GDM1 (cell line): ENCODE results near the gene WRNIP1.
"Not testable (repeated sequence)": the region's sequence is repeated elsewhere in the genome, so short reads cannot be mapped to it uniquely, and the experiment has no call there.

Experiments
- DNase-seq: peaks from one replicate; lab custom pipeline; 2025; lab: John Stamatoyannopoulos, UW

WRNIP1 gene

GRCh38 chr6:2786269-2786668 is 21.1 kb downstream of the WRNIP1 start:
- DNase-seq, result no peak

DNA sequence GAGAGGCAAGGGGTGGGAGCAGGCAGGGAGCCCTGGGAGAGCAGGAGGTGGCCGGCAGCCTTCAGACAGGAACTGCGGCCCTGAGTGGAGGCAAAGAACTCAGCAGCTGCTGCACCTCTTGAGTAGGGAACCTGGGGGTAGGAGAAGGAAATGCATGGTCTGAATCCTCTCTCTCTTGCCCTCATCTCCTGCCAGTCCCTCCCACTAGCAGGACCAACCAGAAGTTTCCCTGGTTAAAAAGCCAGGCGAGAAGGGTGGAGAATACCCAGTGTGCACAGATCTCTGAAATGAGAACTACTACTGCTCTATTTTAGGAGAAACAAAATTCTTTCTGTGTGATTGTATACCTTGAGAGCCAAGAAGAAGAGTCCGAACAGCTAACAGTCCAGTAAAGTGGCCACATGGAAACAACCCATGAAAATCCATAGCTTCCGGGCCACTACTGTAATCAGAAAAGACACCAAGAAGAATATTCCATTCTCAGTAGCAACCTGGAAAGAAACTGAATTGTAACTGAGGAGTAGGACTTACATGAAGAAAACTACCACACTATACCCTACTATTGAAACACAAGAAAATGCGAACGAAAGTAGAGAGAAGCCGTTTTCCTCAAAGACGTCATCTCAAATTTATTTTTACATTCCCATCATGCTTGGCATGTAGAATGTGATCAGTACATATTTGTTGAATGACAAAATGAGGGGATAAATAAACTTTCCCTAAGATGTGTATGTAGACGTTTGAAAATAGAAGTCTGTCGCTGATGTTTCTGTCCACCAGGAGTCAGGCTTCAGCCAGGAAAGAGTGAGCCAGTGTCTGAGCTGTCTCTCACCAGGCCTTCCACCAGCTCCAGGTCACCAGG is 25.6 kb downstream of the WRNIP1 start:
- peak; percentile 76 for DNase-seq

GRCh38 chr6:2791450-2791974 is 26.3 kb downstream of the WRNIP1 start:
- no peak for DNase-seq

DNA sequence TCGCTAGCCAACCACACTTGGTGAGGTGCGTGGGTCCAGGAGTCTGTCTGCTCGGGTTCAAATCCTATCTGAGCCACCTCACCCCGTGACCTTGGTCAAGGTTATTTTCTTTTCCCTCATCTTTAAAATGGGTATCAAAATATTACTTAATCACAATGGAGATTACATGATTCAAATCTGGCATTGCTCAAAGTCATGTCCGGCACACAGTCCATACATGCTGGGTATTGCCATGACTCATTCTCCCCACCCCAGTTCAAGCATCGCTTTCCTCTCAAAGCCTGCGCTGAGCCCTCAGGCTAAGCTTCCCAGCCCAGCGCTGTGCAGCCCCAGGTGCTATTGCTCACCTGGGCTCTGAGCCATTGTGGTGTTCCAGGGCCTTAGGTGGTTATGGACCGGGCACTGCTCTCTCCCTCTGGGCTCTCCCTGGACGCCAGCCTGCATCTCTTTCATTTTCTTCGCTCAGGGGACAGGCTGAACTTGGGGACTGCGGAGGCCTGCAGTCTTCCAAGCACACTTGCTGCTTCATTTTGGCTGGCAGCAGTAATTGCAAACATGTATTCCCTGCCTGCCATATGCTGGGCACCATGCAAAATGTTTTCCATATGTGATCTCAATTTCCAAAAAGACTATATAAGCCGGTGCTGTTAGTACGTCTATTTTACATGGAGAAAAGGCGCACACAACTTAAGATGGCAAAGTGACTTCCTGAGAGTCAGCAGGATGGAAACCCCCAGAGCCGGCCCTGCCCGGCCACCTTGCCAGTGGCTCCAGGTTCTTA is 27.3 kb downstream of the WRNIP1 start:
- DNase-seq, result no peak

DNA sequence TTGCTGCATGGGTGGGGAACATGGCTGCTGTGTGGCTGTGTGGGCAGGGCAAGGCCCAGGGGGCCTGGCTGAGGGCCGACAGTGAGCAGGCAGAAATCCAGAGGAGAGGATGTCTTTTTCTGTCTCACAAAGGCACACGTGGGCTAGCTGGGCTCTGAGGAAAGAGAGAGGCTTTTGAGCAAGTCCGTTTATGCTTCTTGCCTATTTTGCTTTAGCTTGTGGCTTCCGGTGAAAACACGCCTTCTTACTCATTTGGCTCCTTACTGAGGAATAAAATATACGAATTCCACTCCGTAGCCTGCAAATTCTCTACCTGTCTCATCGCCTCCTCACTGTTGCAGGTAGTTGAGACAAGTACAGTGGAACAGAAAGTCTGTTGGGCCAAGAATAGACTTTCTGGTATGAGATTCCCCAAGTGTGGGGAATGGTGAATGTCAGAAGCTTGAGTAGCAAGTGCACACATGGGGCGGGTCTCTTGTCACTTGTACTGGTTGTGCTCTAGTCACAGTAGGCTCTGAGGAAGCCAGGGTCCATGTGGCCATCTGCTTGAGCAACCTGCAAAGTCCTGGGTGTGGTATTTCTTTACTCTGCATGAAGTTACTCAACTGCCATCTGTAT is 28.4 kb downstream of the WRNIP1 start:
- DNase-seq, result peak; percentile 66

GRCh38 chr6:2794171-2794730 is 29.1 kb downstream of the WRNIP1 start:
- no peak for DNase-seq

GRCh38 chr6:2795162-2795561 is 30.0 kb downstream of the WRNIP1 start:
- no peak for DNase-seq

DNA sequence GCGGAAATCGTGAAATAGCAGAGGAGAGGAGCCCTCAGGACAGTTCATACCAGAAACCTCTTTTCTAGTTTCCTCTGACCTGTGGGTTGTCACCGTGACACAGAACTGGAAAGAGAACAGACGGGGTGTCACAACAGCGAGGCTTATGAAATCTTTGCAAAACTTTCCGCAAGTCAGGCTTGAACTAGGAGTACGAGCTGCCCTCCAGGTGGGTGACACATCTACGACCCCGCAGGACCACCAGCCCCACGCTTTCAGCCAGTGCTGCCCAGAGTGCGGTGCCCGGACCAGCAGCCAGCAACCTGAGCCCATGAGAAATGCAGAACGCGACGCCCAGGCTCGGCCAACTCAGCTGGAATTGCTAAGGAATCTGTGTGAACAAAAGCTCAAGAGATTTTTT is 30.8 kb downstream of the WRNIP1 start:
- DNase-seq, result no peak

DNA sequence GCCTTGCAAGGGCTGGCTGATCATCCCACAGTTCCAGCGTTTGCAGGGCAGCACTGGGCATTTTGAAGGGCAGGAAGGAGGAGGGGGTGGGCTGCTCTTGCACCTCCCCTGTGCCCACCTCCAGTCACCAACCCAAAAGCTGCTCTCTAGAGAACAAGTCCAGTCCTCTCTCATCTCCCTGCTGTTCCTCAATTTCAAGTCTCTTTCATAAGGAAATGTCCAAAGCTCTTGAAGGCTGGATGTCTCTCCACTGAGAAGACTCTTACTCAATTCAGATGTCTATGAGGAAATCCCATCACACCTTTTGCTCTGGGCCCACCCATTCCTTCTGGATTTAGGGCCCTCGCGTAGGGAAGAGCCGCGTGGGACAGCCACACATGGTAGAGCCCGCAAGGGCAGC is 31.7 kb downstream of the WRNIP1 start:
- DNase-seq, result no peak

DNA sequence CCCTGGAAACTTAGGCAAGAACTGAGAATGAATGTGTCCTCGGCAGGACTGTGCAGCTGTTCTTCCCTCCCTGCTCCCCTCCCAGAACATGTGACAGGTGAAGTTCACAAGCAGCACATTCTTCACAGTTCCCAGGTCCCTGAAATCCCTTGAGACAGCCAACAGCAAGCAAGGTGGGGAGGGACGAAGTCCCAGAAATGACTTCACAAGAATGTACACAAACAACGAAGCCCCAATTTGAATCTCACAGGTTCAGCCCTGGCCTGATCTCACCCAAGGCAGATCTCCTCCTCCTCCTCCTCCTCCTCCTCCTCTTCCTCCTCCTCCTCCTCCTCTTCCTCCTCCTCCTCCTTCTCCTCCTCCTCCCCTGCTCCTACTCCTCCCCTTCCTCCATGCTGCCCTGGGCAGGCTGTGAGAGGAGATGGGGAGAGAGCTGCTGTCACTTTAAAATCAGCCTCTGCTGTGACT is 32.4 kb downstream of the WRNIP1 start:
- DNase-seq, result peak; percentile 32

- no peak for DNase-seq
These were observed 33.5 kb downstream of the WRNIP1 start for GRCh38 chr6:2798586-2799134.

GRCh38 chr6:2799936-2800527 is 34.8 kb downstream of the WRNIP1 start:
- DNase-seq, result peak; percentile 25

DNA sequence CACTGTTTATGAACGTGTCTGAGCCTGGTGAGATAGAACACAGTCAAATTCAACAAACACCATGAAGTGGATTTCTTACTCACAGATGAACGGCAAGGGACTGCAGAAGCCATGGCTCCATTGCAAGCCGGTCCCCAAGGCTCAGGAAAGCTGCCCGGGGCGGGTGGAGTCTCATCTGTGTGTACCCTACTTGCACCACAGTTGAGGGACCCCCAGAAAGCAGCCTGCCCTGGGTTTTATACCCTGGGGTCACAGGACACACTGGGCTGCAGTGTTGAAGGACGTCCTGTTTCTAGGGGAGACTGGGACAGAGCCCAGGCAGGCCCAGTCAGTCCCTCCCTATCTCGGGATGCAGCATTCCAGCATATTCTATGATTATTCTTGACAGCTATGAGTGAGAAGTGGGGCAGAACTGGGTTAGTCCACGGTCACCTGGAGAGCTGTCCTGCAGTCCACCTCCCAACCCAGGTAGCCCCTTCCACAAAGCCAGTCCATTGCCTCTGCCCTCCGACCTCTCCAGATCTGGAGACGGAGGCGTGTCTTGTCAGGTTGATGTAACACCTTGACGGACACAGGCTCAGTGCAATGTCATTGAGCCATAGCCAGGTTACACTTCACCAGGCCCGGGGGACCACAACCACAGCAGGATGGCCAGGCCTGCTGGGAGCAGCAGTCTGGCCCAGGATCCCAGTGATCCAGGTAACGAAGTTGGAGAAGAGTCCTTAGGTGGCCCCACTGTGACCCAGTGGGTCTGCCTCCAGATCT is 35.5 kb downstream of the WRNIP1 start:
- DNase-seq, result no peak

GRCh38 chr6:2801687-2802086 is 36.5 kb downstream of the WRNIP1 start:
- not testable (repeated sequence) for DNase-seq

DNA sequence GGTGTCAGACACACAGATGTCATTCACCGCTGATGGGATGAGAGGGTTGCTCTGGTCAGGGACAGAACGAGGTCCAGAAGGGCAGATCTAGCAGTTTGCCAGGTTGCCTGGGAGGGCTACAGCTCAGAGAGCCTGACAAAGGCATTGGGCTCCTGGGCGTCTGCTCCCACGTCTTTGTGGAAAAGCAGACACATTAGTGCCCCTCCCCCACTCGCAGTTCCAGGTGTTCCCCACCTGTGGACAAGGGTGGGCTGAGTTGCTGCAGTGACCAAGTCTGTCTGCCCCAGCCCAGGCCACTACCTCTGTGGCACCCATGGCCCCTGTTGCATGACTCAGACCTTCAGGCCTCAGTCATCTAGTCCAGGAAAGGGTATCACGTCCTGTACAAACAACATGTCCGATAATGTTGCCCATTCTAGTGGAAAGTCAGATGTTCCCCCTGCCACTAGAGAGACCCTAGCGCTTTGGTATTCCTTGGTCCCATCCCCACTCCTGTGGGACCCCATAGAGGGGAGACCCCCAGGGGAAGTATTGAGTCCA is 37.4 kb downstream of the WRNIP1 start:
- DNase-seq, result no peak

DNA sequence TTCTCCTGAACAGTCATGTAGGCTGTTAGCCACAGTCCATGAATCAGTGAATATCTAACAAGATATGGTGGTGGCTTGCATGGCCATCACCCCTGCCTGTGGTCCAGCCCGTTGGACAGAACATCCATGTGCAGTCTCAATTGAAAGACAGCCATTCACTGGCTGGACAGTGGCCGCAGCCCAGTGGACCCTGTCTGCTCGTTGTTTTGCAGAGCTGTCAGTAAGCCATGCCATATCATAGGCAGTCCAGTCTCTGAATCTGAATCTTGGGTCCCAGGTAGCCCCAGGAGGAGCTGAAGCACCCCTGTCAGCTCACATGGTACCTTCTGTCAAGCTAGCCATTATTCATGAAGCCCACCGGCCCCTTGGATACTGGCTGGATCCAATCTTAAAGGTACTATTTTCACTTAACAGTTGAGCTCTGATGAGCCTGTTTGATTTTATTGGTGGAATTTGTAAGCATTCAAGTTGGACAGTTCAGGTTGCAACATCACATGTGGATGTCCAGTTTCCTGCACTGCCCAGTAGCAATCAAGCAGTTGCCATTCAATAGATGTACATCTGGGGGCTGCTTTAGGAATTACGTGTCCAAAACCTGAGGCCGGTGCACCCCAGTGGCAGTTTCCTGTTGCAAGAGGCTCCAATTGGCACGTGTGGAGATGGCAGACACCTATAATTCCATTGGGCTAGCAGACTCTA is 38.7 kb downstream of the WRNIP1 start:
- DNase-seq, result no peak

DNA sequence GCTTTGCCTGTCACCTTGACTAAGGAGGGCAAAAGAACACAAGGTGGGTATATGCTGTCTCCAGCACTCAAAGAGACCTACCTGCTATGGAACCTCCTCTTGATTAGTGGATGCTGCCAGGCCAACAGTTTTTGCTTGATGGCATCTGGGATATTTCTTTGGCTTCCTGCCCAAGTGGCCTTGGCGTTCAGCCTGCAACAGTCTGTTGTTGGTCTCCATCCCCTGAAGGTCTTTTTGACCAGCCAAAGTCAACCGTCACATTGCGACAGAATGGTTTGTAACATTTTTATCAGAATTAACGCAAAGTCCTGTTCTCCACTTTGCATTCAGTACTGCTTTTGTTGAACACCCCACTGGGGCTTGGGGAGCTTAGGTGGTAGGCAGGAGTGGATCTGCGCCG is 39.3 kb downstream of the WRNIP1 start:
- DNase-seq, result no peak

DNA sequence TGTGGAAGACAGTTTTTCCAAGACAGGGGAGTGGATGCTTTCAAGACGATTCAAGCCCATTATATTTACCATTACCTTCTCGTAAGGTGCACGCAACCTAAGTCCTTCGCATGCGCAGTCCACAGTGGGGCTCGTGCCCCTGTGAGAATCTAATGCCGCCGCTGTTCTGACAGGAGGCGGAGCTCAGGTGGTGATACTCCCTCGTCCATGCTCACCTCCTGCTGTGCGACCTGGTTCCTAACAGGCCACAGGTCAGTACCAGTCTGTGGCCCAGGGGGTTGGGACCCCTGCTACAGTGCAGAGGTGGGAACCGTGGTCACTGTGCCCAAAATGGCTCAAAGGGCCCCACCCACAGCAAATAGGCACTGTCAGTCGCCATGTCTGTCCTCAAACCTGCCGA is 39.8 kb downstream of the WRNIP1 start:
- no peak for DNase-seq

- DNase-seq, result no peak
These were observed 41.5 kb downstream of the WRNIP1 start for GRCh38 chr6:2806644-2807043.
